HG02759 (cell line): ENCODE results near the gene SRMS.
"Not testable (repeated sequence)": the region's sequence is repeated elsewhere in the genome, so short reads cannot be mapped to it uniquely, and the experiment has no call there.

Source experiments
- ATAC-seq: cut with Tn5 transposase; IDR thresholded peaks from one replicate; pipeline ENCODE4 v1.9.1; 2021; ENCODE audit warnings: mild to moderate bottlenecking, moderate library complexity; ENCODE audit not compliant: unreplicated experiment

The SRMS gene

DNA sequence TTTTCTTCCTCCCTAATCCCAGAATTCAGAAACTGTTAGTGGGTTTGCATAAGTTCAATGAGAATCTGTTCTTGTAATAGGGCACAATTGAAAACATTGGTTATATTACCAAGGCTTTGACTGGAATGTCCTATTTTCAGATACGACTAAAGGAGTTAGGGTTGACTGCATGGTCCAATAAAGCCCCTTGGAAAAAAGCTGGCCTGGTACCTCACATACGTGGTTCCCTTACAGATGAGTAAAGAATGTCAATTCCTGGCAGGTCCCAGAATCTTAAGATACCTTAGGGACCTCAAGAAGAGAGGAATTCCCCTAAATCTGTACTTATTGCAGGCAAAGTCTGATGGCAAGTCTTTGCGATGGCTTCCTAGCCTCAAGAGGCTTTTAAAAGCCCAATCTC, 22.4 kb downstream of the SRMS start:
- ATAC-seq = no peak

DNA sequence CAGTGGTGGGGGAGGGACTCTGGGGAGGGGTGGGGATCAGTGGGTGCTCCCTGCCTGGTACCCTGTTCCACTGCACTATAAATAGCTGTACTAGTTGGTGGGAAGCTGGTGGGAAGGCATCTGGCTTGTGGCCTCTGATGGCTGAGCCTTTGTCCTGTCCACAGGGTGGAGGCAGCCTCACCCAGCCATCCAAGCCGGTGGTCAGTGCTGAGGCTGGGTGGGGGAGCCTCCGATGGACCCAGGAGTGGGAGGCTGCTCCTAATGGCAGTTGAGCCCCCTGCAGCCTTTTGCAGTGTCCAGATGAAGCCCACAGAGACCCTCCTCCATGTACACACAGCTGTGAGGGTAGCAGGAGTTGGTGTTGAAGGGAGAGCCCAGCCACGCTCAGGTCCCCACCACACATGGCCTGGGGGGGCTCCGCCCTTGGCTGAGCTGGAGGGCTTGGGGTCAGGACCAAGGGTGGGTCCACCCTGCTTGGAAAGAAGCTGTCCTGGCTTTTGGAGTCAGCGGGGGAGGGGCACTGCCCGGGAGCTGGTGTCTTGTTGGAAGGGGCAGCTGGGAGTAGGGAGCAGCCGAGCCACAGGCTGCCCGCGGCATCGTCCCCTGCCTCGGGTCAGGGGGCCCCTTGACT, 24.5 kb downstream of the SRMS start:
- no peak for ATAC-seq

DNA sequence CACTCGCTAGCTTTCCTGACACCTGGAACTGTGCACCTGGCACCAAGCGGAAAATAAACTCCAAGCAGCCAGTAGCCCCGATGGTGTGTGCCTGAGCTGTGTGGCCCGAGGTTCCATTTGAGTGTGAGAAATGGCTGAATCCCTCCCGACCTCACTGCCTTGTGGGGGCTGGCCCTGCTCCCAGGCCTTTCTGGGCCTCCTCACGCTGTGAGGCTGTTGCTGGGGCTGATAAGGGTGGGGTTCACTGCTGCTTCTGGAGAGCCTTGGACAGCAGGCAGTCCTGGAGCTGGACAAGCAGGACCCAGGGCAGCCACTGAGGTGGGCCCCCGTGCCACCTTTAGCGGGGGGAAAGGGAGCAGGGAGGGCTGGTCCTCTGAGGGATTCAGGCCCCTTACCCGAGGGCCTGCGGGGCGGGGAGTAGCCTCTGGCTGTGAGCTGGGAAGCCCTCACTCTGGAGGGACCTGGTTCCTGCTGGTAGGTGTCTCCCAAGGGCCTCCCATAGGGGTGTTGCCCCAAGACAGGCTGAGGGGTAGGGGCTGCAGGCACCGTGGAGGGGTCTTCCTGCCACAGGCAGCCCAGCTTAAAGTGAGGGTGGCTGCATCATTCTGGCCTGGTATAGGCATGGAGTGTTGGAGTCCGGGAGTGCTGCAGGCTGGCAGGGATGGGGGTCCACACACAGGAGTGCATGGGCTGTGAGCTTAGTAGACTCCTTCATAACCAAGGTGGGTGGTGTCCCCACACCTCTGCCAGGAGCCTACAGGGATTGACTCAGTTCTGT, 25.3 kb downstream of the SRMS start:
- no peak for ATAC-seq

DNA sequence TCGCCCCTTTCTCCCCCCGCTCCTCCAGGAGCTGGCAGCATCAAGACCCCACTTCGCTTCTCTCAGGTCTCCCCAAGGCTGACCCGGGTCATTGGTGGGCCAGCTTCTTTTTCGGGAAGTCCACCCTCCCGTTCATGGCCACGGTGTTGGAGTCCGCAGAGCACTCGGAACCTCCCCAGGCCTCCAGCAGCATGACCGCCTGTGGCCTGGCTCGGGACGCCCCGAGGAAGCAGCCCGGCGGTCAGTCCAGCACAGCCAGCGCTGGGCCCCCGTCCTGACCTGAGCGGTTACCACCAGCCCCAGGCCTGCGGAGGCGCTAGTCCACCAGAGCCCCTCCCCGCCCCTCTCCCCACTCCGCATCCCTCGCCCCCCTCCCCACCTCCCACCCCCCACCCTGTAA, 25.9 kb downstream of the SRMS start:
- ATAC-seq = no peak

DNA sequence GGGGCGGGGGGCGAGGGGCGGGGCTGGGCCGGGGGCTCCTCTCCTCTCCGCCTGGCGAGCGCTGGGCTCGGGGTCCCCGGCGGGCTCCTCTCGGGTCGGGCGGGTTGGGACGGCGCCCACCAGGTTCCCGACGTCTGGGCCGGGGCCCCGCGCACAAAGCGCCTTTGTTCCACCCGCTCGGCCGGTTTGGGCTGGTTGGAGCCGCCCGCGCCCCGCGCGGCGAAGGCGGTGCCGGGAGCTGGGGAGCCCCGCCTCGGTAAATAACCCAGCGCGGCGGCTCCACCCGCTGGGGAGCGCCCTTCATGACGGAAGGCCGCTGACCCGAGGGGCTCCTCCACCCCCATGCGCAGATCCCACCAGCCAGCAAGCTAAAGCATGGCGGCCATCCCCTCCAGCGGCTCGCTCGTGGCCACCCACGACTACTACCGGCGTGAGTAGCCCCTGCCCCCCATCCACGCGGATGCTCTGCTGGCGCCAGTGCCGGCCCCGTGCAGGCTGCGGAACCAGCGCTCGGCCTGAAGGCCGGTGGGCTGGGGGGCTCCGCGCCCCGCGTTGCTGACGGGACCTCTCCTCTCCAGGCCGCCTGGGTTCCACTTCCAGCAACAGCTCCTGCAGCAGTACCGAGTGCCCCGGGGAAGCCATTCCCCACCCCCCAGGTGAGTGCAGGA, 26.5 kb downstream of the SRMS start:
- peak; percentile 54 for ATAC-seq

DNA sequence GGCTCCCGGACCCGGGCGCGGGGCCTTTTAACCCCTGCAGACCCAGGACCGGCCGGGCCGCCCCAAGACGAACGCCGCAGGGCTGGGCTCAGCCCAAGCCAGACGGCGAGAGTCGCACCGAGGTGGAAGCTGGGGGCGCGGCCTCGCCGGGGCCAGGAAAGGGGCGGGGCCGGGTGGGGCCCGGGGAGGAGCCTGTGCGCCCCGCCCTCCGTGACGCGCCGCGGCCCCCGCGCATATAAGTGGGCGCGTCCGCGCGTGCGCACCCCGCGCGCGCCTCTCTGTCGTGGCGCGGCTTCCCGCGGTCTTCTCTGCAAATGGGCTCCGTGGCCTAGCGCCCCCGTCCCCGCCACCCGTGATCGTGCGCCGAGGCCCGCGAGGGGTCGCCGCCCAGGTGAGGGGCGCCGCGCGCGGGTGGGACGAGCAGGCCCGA, 27.0 kb downstream of the SRMS start, which contains the start of gene PPDPF:
PPDPF (plus strand) TSS at position 262 of the 430 bp plus-strand sequence. CDS start 544 bp downstream, outside the sequence.
- peak; percentile 77 for ATAC-seq

DNA sequence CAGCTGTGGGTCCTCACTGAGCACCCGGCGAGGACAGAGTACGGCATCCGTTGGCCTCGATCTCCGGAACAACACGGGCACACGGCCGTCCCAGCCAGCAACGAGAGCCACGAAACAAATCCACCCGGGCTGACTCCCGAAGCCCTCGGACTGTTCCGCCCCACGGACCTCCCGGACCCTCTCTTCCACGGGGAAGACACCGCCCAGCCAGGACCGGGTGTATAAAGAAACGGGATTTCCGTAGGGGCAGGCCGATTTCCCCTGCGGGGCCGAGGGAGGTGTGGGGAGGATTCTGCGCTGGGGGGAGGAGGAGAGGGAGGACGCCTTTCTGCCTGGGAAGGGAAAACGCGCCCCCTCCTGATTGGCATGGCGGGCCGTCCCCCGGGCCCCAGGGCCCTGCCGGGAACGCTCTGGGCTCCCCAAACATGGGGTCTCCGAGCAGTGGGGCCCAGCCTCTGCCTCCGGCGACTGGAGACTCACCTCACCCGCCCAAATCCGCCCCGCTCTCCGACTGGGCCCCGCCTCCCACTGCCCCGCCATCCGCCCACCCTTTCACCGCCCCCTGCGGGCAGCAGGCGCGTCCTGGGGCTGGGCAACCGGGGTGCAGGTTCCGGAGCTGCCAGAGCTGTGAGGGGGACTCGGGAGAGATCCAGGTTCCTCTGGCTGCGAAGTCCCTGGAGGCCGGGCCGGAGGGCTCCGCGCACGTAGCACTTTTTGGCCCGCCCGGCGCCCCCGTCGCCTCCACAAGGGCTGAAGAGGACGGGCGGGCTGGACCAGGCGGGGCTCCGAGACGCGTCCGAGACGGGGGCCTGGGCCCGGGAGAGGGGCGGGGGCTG, 27.7 kb downstream of the SRMS start:
- peak; percentile 44 for ATAC-seq

DNA sequence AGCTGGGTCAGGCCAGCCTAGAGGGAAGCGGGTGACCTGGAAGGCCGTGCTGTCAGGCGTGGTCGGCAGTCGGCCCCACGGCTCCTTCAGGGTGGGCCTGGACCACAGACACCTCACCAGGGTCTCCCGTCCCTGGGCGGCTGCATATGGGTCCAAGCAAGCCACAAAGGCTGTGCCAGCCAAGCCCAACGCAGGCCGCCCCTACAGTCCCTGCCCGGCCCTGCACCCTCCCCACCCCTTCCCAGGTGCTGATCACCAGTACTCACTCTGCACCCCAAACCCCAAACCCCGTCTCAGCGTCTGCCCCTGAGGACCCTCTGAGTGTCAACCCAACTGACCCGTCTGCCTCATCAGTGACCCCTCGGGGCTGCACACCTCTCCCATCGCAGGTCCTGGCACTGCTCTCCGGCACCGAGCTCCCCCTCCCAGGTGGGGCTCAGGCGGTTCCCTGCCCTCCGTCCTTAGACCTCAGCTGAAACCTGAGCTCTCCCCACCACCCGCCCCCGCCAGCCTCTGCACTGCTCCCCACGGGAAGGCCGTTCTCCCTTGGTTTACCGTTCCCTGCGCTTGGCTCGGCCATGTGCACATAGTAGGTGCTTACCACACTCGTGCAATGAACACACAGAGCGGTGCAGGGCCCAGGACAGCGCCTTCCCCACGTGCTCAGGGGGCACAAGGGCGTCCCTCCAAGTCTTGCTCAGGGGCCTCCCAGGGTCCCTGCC, 28.4 kb downstream of the SRMS start:
- no peak for ATAC-seq

DNA sequence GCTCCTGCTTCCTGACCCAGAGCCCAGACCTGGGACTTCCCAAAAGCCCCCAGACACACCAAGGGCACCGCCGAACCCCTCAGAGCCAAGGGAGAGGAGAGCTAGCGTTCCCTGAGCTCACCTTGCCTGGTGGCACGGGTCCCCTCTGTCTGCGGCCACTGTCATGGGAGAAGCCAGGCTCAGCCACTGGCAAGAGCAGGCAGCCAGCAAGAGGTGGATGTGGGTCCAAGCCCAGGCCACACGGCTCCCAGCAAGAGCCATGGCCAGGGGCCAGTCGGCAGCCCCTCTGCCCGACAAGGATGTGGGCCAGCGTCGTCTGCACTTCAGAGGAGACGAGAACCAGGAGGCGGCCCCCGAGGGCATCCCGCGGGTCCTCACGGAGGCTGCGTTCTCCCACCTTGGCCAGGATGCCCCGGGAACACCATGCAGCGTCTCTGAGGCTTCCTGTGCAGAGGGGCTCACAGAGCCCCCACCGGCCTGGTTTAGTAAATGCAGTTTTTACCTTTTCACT, 29.1 kb downstream of the SRMS start:
- ATAC-seq = no peak

DNA sequence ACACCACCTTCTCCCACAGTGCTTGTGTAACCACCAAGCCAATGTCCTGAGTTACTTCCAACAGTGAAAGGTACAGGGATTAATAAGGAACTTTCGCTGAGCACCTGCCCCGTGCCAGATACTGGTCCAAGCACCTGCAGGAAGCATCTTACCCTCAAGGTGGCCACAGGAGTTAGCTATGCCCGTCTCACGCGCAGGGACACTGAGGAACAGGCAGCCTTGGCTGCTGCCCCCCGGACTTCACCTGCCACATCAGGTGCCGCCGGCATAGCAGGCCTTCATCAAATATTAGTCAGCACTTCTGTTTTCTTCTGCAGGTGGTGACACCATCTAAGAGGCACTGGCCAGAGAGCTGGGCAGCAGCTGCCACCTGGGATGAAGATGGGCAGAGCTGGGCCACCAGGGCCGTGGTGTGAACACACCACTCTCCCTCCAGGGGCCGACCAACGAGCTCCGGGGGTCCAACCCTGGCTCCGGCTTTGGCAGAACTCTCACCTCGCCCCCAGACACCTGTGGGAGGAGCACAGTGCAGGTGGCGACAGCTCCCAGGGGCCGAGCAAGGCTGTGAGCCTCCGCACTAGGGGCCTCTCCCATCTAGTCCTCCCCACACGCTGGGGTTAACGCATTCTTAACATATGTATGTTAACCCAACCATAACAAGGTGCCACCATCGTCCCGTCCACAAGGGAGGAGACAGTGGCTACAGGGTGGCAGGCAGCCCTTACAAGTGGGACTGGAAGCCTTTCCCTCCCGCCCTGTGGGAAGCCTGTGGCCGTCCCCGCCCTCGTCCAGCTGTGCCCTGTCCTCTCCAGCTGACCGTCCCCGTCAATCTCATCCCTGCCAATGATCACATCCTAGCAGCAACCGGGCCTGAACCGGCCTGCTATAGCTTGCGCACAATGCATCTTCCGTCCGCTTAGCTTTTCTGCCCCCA, 29.9 kb downstream of the SRMS start:
- no peak for ATAC-seq

DNA sequence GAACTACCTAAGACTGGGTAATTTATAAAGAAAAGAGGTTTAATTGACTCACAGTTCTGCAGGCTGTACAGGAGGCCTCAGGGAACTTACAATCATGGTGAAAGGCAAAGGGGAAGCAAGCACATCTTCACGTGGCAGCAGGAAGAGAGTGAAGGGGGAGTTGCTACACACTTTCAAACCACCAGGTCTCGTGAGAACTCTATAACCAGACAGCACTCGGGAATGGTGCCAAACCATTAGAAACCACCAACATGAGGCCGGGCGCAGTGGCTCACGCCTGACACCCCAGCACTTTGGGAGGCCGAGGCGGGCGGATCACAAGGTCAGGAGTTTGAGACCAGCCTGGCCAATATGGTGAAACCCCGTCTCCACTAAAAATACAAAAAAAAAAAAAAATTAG, 33.0 kb downstream of the SRMS start:
- ATAC-seq = not testable (repeated sequence)

DNA sequence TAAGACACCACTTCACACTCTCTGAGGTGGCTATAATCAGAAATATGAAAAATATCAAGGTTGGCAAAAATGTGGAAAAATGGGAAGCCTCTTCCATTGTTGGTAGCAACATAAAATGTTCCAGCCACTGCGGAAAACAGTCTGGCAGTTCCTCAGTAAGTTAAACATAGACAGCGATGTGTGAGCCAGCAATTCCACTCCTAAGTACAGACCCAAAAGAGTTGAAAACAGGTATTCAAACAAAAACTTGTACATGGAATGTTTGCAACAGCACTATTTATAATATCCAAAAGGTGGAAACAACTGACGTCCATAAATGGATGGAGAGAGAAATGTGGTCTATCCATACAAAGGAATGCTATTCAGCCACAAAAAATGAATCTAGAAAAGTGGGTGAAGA, 34.3 kb downstream of the SRMS start:
- ATAC-seq = no peak

DNA sequence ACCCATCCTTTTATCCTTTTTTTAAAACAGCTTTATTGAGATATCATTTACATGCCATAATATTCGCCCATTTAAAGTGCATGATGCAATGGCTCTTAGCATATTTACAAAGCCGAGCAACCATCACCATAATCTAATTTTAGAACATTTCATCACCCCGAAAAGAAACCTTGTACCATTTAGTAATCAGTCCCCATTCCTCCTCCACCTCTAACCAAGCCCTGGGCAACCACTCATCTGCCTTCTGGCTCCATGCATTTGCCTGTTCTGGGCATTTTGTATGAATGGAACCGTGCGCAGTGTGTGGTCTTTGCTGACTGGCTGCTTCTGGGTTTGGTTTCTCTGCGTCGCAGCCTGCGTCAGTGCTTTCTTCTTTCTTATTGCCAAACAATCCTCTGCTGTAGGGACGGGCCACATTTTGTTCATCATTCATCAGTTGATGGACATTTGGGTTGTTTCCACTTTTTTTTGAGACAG, 38.4 kb downstream of the SRMS start:
- ATAC-seq = no peak

DNA sequence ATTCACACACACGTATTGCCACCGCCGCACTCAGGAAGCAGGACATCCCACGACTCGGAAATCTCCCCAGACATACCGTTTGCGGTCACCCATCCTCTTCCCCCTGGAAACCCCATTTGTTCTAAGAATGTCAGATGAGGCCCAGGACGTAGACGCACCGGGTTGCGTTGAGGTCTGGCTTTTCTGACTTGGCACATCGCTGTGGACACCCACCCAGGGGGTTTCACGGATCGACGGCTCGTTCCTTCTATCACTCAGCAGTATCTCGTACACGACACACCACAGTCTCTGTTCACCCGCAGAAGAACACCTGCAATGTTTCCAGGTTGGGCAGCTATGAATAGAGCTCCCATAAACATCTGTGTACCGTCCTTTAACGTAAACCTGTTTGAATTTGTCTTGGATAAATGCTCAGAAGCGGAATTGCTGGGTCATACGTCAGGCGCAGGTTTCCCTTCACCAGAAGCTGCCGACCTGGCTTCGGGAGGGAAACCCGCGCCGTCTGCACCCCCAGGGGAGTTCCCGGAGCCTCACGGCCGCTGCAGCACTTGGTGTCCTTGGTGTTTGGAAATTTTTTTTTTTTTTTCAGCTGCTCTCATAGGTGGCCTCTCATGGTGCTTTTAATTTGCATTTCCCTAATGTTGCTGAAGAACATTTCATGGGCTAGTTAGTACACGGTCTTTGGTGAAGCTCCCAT, 39.3 kb downstream of the SRMS start:
- ATAC-seq = no peak

DNA sequence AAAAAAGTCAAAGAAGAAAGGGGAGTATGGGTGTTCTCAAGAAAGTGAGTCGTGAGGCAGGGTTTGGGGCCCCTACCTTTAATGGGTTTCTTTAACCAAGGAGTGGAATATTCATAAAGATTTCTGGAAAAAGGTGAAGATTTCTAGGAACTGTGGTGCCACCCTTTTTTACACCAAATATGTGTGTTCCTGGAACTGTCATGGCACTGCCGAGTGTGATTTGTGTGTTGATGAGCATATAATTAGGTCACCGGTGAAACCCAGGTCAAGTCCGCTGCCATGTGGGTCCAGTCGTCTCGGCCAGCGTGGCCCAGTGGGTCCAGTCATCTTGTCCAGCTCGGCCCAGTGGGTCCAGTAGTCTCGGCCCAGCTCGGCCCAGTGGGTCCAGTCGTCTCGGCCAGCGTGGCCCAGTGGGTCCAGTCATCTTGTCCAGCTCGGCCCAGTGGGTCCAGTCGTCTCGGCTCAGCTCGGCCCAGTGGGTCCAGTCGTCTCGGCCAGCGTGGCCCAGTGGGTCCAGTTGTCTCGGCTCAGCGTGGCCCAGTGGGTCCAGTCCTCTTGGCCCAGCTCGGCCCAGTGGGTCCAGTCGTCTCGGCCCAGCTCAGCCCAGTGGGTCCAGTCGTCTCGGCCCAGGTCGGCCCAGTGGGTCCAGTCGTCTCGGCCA, 40.3 kb downstream of the SRMS start:
- no peak for ATAC-seq

DNA sequence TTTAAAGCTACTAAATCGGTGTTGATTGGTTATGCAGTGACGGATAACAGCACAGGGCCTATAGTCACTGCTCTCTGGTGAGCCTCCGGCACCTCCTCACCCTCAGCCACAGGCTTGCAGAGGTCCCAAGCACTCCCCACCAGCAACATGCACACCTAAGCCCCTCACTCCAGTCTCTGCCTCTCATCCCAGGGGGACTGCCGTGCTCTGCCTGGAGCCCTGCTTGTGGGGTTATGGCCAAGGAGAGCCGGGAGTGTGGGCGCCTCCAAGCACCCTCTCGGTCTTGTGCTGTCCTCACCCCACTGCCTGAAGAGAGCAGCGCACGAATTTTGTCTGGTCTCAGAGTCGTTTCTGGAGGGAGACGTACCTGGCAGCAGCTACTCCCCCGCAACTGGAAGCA, 41.8 kb downstream of the SRMS start:
- ATAC-seq = no peak

DNA sequence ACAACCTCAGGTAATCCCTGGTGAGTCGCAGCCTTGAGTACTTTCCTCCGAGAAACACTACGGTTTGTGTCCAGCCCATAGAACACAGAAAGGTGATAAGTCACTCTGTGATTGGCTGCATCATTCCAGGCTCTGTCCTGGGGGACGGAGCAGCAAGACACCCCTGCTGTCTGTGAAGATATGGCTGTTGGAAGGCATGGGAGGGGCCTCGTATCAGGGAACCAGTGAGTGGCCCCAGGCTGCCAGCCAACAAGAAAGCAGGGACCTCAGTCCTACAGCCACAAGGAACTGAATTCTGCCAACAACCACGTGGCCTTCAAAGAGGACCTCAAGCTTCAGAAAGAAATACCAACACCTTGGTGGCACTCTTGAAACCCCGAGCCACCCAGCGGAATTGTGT, 42.3 kb downstream of the SRMS start:
- no peak for ATAC-seq

DNA sequence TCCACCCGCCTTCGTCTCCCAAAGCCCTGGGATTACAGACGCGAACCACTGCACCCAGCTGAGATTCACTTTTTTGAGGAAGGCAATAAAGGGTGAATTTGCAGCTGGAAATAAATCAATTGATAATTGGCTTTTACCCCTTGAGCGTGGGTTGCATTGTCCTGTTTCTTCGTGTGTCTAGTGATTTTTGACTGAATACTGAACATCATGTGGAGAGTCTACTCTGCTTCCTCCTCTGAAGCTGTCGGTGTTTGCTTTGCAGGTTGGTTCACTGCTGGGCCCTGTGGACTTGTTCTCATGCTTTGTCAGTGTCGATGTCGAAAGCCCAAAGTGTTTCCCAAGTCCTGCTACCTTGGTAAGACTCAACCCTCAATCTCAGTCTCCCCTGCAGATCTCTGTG, 42.9 kb downstream of the SRMS start:
- ATAC-seq = no peak
